ENCODE measurements around the gene SIGLEC6. TPM values are rescaled to one million over a fixed set of nuclear protein-coding genes. Genes with fewer than 3 reads are reported as not detected.

Gene SIGLEC6
- total RNA-seq, 1 experiment from 2014 or later = 10.0 TPM

DNA sequence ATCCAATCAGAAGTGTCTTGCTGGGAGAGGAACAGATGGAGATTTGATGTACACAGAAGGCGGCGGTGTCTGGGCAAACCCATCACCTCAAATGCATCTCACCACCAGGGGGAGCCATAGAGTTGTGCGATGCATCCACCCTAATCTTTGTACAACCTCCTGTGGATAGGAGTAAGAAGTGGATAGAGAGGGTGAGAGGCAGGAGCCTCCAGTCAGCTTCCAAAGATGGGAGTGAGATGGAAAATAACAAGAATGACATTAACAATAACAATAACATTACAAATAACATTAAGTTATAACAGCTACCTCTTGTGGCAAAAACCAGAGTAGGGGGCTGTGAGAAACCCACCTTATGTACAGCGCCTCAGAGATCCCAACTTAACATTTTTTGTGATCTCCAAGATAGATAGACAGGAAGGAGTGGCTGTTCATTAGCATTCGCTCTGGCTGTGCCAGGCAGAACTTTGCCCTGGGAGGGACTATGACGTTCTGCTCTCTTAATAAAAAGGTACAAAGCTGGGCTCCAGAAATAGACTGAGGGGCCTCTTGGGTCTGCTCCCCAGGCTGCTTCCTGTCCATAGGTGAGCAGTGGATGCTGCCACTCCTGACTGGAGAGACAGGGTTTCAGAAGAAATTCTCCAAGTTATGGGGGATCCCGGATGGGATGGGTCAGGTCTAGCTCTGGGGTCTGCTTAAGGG, 58.3 kb downstream of the SIGLEC6 start:
- TF ChIP-seq, protein P1, sequence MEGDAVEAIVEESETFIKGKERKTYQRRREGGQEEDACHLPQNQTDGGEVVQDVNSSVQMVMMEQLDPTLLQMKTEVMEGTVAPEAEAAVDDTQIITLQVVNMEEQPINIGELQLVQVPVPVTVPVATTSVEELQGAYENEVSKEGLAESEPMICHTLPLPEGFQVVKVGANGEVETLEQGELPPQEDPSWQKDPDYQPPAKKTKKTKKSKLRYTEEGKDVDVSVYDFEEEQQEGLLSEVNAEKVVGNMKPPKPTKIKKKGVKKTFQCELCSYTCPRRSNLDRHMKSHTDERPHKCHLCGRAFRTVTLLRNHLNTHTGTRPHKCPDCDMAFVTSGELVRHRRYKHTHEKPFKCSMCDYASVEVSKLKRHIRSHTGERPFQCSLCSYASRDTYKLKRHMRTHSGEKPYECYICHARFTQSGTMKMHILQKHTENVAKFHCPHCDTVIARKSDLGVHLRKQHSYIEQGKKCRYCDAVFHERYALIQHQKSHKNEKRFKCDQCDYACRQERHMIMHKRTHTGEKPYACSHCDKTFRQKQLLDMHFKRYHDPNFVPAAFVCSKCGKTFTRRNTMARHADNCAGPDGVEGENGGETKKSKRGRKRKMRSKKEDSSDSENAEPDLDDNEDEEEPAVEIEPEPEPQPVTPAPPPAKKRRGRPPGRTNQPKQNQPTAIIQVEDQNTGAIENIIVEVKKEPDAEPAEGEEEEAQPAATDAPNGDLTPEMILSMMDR (IDR thresholded peaks at IDR 0.05; ENCODE audit: insufficient read depth in 1 of 2, low read depth in 1 of 2, low read length in 1 of 2, severe bottlenecking in 1 of 2, unreplicated experiment in 1 of 2) = peak; percentile 81 to 88
- 0 out of 2 replicates have a peak, but pooled peaks cover 3% of the 10 kb centered on the region for H3K9me3 ChIP-seq
- Mint-ChIP-seq H3K9me3 (ENCODE audit: unreplicated experiment) (peaks cover 10% of the 10 kb centered on the region), H3K4me3 (ENCODE audit: unreplicated experiment) (no peak overlapping the region), H3K36me3 (ENCODE audit: insufficient read depth, unreplicated experiment) (peaks cover 5% of the 10 kb centered on the region), H3K4me1 (ENCODE audit: low read depth, unreplicated experiment) (peaks cover 24% of the 10 kb centered on the region), H3K27me3 (ENCODE audit: insufficient read depth, unreplicated experiment) (no peaks in the 10 kb centered on the region), H3K27ac (ENCODE audit: unreplicated experiment) (no peak overlapping the region)
- ChIA-PET POLR2A (no interaction called here), CTCF (interaction anchor here (0.7 to 3.4 kb wide), 5 partner anchors 46 to 184 kb away, joined by 3 to 19 read pairs (median 4); no protein-coding TSS in a partner anchor)
- intact Hi-C loops (cut with micrococcal nuclease; ENCODE audit: unreplicated experiment) = loop anchor here (1.0 kb wide), 2 partner anchors 42 to 184 kb away; no protein-coding TSS in a partner anchor
- BruUV-seq (replicated peaks) = no TSS peak
- H3K36me3 ChIP-seq (ENCODE audit: control insufficient read depth, insufficient read depth, low read length) = no peaks in the 10 kb centered on the region
- H3K4me1 ChIP-seq = peaks cover 29% of the 10 kb centered on the region
- DNase-seq = peak; percentile 83 to 86
- no peak overlapping the region for H3K4me3 ChIP-seq (ENCODE audit: low read depth, low read length)
- no peaks in the 10 kb centered on the region for H3K27me3 ChIP-seq (replicated peaks; ENCODE audit: control insufficient read depth, insufficient read depth, low read length)

DNA sequence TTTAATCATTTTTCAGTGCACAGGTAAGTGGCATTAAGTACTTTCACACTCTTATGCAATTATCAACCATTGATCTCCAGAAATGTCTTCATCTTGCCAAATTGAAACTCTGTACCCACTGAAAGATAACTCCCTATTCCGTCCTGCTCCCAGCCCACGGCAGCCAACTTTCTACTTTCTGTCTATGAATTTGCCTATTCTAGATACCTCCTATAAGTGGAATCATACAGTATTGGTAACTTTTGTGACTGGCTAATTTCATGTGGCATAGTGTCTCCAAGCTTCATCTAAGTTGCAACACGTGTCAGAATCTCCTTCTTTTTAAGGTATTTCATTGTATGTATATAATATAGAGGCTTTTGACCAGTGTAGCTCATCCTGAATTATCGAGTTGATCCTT, 58.9 kb downstream of the SIGLEC6 start:
- H3K27ac Mint-ChIP-seq (ENCODE audit: unreplicated experiment) = no peak overlapping the region
- TF ChIP-seq, protein P1 (IDR thresholded peaks at IDR 0.05; ENCODE audit: insufficient read depth in 1 of 2, low read depth in 1 of 2, low read length in 1 of 2, severe bottlenecking in 1 of 2, unreplicated experiment in 1 of 2) = no peak
- Histone ChIP-seq H3K4me1 (peaks cover 29% of the 10 kb centered on the region), H3K36me3 (ENCODE audit: control insufficient read depth, insufficient read depth, low read length) (no peaks in the 10 kb centered on the region), H3K9me3 (0 out of 2 replicates have a peak, but pooled peaks cover 3% of the 10 kb centered on the region), H3K27me3 (replicated peaks; ENCODE audit: control insufficient read depth, insufficient read depth, low read length) (no peaks in the 10 kb centered on the region), H3K4me3 (ENCODE audit: low read depth, low read length) (no peak overlapping the region)
- BruUV-seq (replicated peaks) = no TSS peak
- H3K4me1 Mint-ChIP-seq (ENCODE audit: low read depth, unreplicated experiment) = peaks cover 22% of the 10 kb centered on the region
- H3K27me3 Mint-ChIP-seq (ENCODE audit: insufficient read depth, unreplicated experiment) = no peaks in the 10 kb centered on the region
- intact Hi-C loops (cut with micrococcal nuclease; ENCODE audit: unreplicated experiment) = loop anchor here (1.0 kb wide), 2 partner anchors 43 to 185 kb away; no protein-coding TSS in a partner anchor
- no peak for DNase-seq
- peaks cover 10% of the 10 kb centered on the region for H3K9me3 Mint-ChIP-seq (ENCODE audit: unreplicated experiment)
- POLR2A ChIA-PET = no interaction called here
- peaks cover 5% of the 10 kb centered on the region for H3K36me3 Mint-ChIP-seq (ENCODE audit: insufficient read depth, unreplicated experiment)
- CTCF ChIA-PET = interaction anchor here (0.7 to 3.4 kb wide), 5 partner anchors 47 to 185 kb away, joined by 3 to 19 read pairs (median 4); no protein-coding TSS in a partner anchor
- H3K4me3 Mint-ChIP-seq (ENCODE audit: unreplicated experiment) = no peak overlapping the region

DNA sequence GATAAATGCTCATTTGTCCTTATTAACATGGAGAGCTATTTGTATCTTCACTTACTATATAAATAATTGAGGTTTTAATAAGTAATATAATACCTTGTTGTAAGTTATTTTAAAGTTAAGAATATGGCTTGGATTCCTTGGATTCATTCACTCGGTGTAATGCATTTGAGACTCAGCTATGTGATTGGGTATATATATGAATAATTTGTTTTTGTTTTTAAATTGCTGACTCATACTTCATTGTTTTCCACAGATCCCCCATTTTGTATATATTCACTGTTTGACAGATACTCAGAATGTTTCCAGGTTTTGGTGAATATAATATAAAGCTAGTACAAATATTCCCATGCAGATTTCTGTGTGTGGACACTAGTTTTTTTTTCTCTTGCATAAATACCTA, 59.9 kb downstream of the SIGLEC6 start:
- intact Hi-C loops (cut with micrococcal nuclease; ENCODE audit: unreplicated experiment) = no loop called here
- TF ChIP-seq, protein P1 (IDR thresholded peaks at IDR 0.05; ENCODE audit: insufficient read depth in 1 of 2, low read depth in 1 of 2, low read length in 1 of 2, severe bottlenecking in 1 of 2, unreplicated experiment in 1 of 2) = no peak
- BruUV-seq (replicated peaks) = no TSS peak
- POLR2A ChIA-PET = no interaction called here
- Mint-ChIP-seq H3K4me3 (ENCODE audit: unreplicated experiment) (no peak overlapping the region), H3K36me3 (ENCODE audit: insufficient read depth, unreplicated experiment) (peaks cover 5% of the 10 kb centered on the region), H3K9me3 (ENCODE audit: unreplicated experiment) (no peaks in the 10 kb centered on the region), H3K27ac (ENCODE audit: unreplicated experiment) (no peak overlapping the region), H3K4me1 (ENCODE audit: low read depth, unreplicated experiment) (peaks cover 15% of the 10 kb centered on the region), H3K27me3 (ENCODE audit: insufficient read depth, unreplicated experiment) (no peaks in the 10 kb centered on the region)
- Histone ChIP-seq H3K27me3 (replicated peaks; ENCODE audit: control insufficient read depth, insufficient read depth, low read length) (no peaks in the 10 kb centered on the region), H3K4me3 (ENCODE audit: low read depth, low read length) (no peak overlapping the region), H3K4me1 (peaks cover 29% of the 10 kb centered on the region), H3K36me3 (ENCODE audit: control insufficient read depth, insufficient read depth, low read length) (no peaks in the 10 kb centered on the region), H3K9me3 (0 out of 2 replicates have a peak, but pooled peaks cover 3% of the 10 kb centered on the region)
- DNase-seq = no peak
- CTCF ChIA-PET = interaction anchor here (1.0 to 1.1 kb wide), 2 partner anchors 10 to 185 kb away, joined by 3 to 5 read pairs; no protein-coding TSS in a partner anchor
